ENCODE data around the gene NOP14.

- no peak for TF ChIP-seq CTCF (IDR thresholded peaks at IDR 0.05)
- no peak for TF ChIP-seq POLR2A (IDR thresholded peaks at IDR 0.05)
Measured at GRCh38 chr4:2929469-2929868, 33.7 kb downstream of the NOP14 start.
